H54 (cell line): Measurements from ENCODE around the gene CNTNAP2.

Experiments
- DNase-seq: peaks from one replicate; pipeline ENCODE4 v3.0.0; 2011; ENCODE audit warnings: low spot score, mixed read lengths; ENCODE audit not compliant: insufficient read length
- FAIRE-seq: peaks from 3 replicates; lab custom pipeline; 2011; peaks lifted over from hg19 to GRCh38; lab: Jason Lieb, UNC
- POLR2A ChIP-seq: IDR thresholded peaks from 2 replicates; pipeline ENCODE4 v1.6.1; 2011; ENCODE audit warnings: low read depth, mild to moderate bottlenecking, low read length

CNTNAP2 gene

GRCh38 chr7:146831875-146832274 is 715.3 kb downstream of the CNTNAP2 start:
- FAIRE-seq (no peak), DNase-seq (no peak)
- no peak for TF ChIP-seq POLR2A

GRCh38 chr7:146844405-146844804 is 727.8 kb downstream of the CNTNAP2 start:
- TF ChIP-seq POLR2A: no peak
- FAIRE-seq (no peak), DNase-seq (no peak)

- no peak for FAIRE-seq
Measured at GRCh38 chr7:146858690-146859089, 742.1 kb downstream of the CNTNAP2 start.

GRCh38 chr7:146861701-146862100 is 745.1 kb downstream of the CNTNAP2 start:
- DNase-seq: no peak
- FAIRE-seq: no peak
- no peak for TF ChIP-seq POLR2A

More at GRCh38 chr7:146858690-146859089, 742.1 kb downstream of the CNTNAP2 start:
- no peak for DNase-seq
- TF ChIP-seq POLR2A: no peak

- TF ChIP-seq POLR2A: no peak
- DNase-seq (no peak), FAIRE-seq (no peak)
Measured at GRCh38 chr7:146862415-146862814, 745.8 kb downstream of the CNTNAP2 start.

- TF ChIP-seq POLR2A: no peak
- no peak for FAIRE-seq
- DNase-seq: no peak
Measured at GRCh38 chr7:146864644-146865043, 748.0 kb downstream of the CNTNAP2 start.

- FAIRE-seq: no peak
- TF ChIP-seq POLR2A: no peak
- no peak for DNase-seq
Measured at GRCh38 chr7:146865696-146866095, 749.1 kb downstream of the CNTNAP2 start.

GRCh38 chr7:146874722-146875121 is 758.1 kb downstream of the CNTNAP2 start:
- DNase-seq: no peak
- no peak for TF ChIP-seq POLR2A
- no peak for FAIRE-seq

- DNase-seq (no peak), FAIRE-seq (no peak)
- no peak for TF ChIP-seq POLR2A
Measured at GRCh38 chr7:146875237-146875785, 758.7 kb downstream of the CNTNAP2 start.

- FAIRE-seq (no peak), DNase-seq (no peak)
- no peak for TF ChIP-seq POLR2A
Measured at GRCh38 chr7:146875981-146876380, 759.4 kb downstream of the CNTNAP2 start.

GRCh38 chr7:146876411-146876810 is 759.8 kb downstream of the CNTNAP2 start:
- DNase-seq: no peak
- FAIRE-seq: no peak
- no peak for TF ChIP-seq POLR2A

- FAIRE-seq (no peak), DNase-seq (no peak)
- no peak for TF ChIP-seq POLR2A
Measured at GRCh38 chr7:146878901-146879300, 762.3 kb downstream of the CNTNAP2 start.

- no peak for TF ChIP-seq POLR2A
- FAIRE-seq: no peak
Measured at GRCh38 chr7:146885231-146885630, 768.6 kb downstream of the CNTNAP2 start.

GRCh38 chr7:146889806-146890555 is 773.4 kb downstream of the CNTNAP2 start:
- DNase-seq (no peak), FAIRE-seq (no peak)
- TF ChIP-seq POLR2A: no peak

More at GRCh38 chr7:146885231-146885630, 768.6 kb downstream of the CNTNAP2 start:
- no peak for DNase-seq

GRCh38 chr7:146892151-146892550 is 775.5 kb downstream of the CNTNAP2 start:
- no peak for FAIRE-seq
- no peak for DNase-seq
- no peak for TF ChIP-seq POLR2A
